K562 (cell line): ENCODE measurements around the gene ERVW-1.

Source experiments
- HNRNPL ChIP-seq: fragments of 200-400 bp; formaldehyde crosslinking; IDR thresholded peaks from 2 replicates; pipeline ENCODE4 v1.6.1; 2017; ENCODE audit warnings: low read depth, mild to moderate bottlenecking, low read length
- NR1H2 ChIP-seq: sonication (generic); formaldehyde crosslinking; IDR thresholded peaks from 2 replicates; pipeline ENCODE4 v1.4.0; 2020; ENCODE audit warnings: mild to moderate bottlenecking, missing genetic modification reagents
- NR3C1 ChIP-seq: sonication (generic); formaldehyde crosslinking; IDR thresholded peaks from 2 replicates; pipeline ENCODE4 v1.8.1; 2022; ENCODE audit warnings: missing genetic modification reagents
- TAF1 ChIP-seq: IDR thresholded peaks from 2 replicates; pipeline ENCODE4 v1.6.1; 2011; ENCODE audit warnings: mild to moderate bottlenecking, low read length, moderate library complexity; ENCODE audit not compliant: insufficient read depth, control insufficient read depth, severe bottlenecking; ENCODE audit errors: extremely low read depth
- TOE1 ChIP-seq, 2 experiments: fragments of 450-650 bp in 1 of 2; sonication (generic) in 1 of 2; formaldehyde crosslinking in 1 of 2; IDR thresholded peaks; 2 replicates each; pipeline versions ENCODE4 v1.7.1 to v1.8.0; 2016 to 2022; ENCODE audit warnings: borderline replicate concordance in 2 of 2, mild to moderate bottlenecking in 2 of 2, antibody characterized with exemption in 1 of 2, inconsistent platforms in 1 of 2, low read depth in 1 of 2, missing genetic modification reagents in 1 of 2, moderate library complexity in 1 of 2
- TRIM28 ChIP-seq: fragments of 450-650 bp; IDR thresholded peaks from 2 replicates; pipeline ENCODE4 v1.6.1; 2017
- ZNF12 ChIP-seq: sonication (generic); formaldehyde crosslinking; IDR thresholded peaks from 2 replicates; pipeline ENCODE4 v1.4.0; 2020; ENCODE audit warnings: mild to moderate bottlenecking, missing genetic modification reagents
- TF ChIP-seq, protein P1 (sequence below), 3 experiments: IDR thresholded peaks in 2 of 3; conservative IDR thresholded peaks in 1 of 3; 2 replicates each; pipeline ENCODE4 v1.5.1; 2011 to 2012; ENCODE audit warnings: low read length in 3 of 3, mild to moderate bottlenecking in 3 of 3, control low read depth in 2 of 3, improper control_type of control experiment in 1 of 3, inconsistent platforms in 1 of 3, low read depth in 1 of 3, mixed read lengths in 1 of 3, moderate library complexity in 1 of 3; ENCODE audit not compliant: insufficient read depth in 2 of 3

DNA sequence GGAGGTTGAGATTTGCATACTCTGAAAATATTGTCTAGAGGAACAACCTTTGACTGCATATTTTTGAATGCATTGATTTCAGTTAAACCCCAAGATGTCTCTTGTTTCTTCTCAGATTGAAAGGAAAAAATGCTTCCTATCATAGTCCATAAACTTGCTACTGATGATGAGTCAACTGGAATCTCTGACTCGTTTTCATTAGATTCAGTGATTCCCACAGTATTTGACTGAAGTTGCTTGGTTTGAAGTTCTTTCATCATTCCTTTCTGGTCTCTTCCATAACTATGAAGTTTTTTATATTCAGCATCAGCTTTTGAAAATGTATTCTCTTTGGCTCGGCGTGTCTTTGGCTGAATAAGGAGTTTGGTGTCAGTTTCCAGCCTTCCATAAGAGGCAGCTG, 39.9 kb upstream of the ERVW-1 start:
- TF ChIP-seq NR3C1 (CRISPR knock-in tag): no peak
- TF ChIP-seq ZNF12 (CRISPR knock-in tag): no peak
- no peak for TF ChIP-seq TRIM28
- no peak for TF ChIP-seq NR1H2 (CRISPR knock-in tag)
- no peak for TF ChIP-seq TOE1 (IDR thresholded peaks at IDR 0.05; ENCODE audit: borderline replicate concordance)
- no peak for TF ChIP-seq TOE1 (CRISPR knock-in tag; IDR thresholded peaks at IDR 0.05; ENCODE audit: borderline replicate concordance, low read depth)
- no peak for TF ChIP-seq HNRNPL
- TF ChIP-seq, protein P1, sequence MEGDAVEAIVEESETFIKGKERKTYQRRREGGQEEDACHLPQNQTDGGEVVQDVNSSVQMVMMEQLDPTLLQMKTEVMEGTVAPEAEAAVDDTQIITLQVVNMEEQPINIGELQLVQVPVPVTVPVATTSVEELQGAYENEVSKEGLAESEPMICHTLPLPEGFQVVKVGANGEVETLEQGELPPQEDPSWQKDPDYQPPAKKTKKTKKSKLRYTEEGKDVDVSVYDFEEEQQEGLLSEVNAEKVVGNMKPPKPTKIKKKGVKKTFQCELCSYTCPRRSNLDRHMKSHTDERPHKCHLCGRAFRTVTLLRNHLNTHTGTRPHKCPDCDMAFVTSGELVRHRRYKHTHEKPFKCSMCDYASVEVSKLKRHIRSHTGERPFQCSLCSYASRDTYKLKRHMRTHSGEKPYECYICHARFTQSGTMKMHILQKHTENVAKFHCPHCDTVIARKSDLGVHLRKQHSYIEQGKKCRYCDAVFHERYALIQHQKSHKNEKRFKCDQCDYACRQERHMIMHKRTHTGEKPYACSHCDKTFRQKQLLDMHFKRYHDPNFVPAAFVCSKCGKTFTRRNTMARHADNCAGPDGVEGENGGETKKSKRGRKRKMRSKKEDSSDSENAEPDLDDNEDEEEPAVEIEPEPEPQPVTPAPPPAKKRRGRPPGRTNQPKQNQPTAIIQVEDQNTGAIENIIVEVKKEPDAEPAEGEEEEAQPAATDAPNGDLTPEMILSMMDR (IDR thresholded peaks at IDR 0.05 in 2 of 3, conservative IDR thresholded peaks at IDR 0.05 in 1 of 3; ENCODE audit: insufficient read depth in 2 of 3, low read depth in 1 of 3, low read length in 3 of 3): no peak
- TF ChIP-seq TAF1: no peak
